Measurements from ENCODE around the gene HDAC4. TPM values are rescaled to one million over a fixed set of nuclear protein-coding genes. Genes with fewer than 3 reads are reported as not detected.

The HDAC4 gene
- total and polyA plus RNA-seq, 2 of the 8 experiments (the other 6 are each of a cell fraction or from before 2014, with no cell fraction given): 15.4 to 31.5 TPM

GRCh38 chr2:239412905-239413603, 12.2 kb upstream of the HDAC4 start:
- POLR2A ChIA-PET (ENCODE audit: partially characterized antibody): no interaction called here
- no peaks in the 10 kb centered on the region for H3K4me1 ChIP-seq (replicated peaks in 1 of 4; ENCODE audit: control insufficient read depth in 3 of 4, insufficient read depth in 4 of 4, low read length in 3 of 4)
- TF ChIP-seq ATF2 (IDR thresholded peaks at IDR 0.05; ENCODE audit: low read length): no peak
- no peak for TF ChIP-seq POU5F1 (IDR thresholded peaks at IDR 0.05; ENCODE audit: low read depth, low read length)
- no peak for TF ChIP-seq FOSL1 (IDR thresholded peaks at IDR 0.05; ENCODE audit: insufficient read depth, low read depth, low read length)
- TF ChIP-seq YY1 (IDR thresholded peaks at IDR 0.05; ENCODE audit: low read depth, low read length): no peak
- TF ChIP-seq SIN3A (conservative IDR thresholded peaks at IDR 0.05 in 1 of 2, IDR thresholded peaks at IDR 0.05 in 1 of 2; ENCODE audit: low read depth in 1 of 2, low read length in 2 of 2): no peak
- no peak for TF ChIP-seq RFX5 (IDR thresholded peaks at IDR 0.05; ENCODE audit: borderline replicate concordance, low read depth, low read length)

More at GRCh38 chr2:239412905-239413603, 12.2 kb upstream of the HDAC4 start:
- no peak overlapping the region for H2AFZ ChIP-seq (ENCODE audit: low read length)
- H3K56ac ChIP-seq (replicated peaks; ENCODE audit: insufficient read length, low read depth, low read length): no peak overlapping the region
- peaks cover 0 to 3% of the 10 kb centered on the region in 2 experiments; a peak in 1 of 4 replicates for H3K9me3 ChIP-seq (ENCODE audit: insufficient read depth in 2 of 2, low read depth in 1 of 2, low read length in 1 of 2)
- H4K20me1 ChIP-seq (replicated peaks in 1 of 2; ENCODE audit: control insufficient read depth in 1 of 2, insufficient read depth in 2 of 2, low read length in 2 of 2): no peaks in the 10 kb centered on the region
- H3K36me3 ChIP-seq (ENCODE audit: control insufficient read depth in 2 of 4, insufficient read depth in 4 of 4, low read length in 3 of 4): no peaks in the 10 kb centered on the region
- no peak overlapping the region for H3K4me3 ChIP-seq (ENCODE audit: extremely low read depth in 1 of 4, insufficient read depth in 2 of 4, low read depth in 3 of 4, low read length in 4 of 4)
- H3K4ac ChIP-seq (replicated peaks; ENCODE audit: insufficient read length, low read depth, low read length): no peak overlapping the region
- no peak overlapping the region for H4K5ac ChIP-seq (ENCODE audit: insufficient read length, low read depth, low read length)
- H3K27me3 ChIP-seq (replicated peaks in 1 of 4; ENCODE audit: control insufficient read depth in 3 of 4, extremely low read depth in 1 of 4, insufficient read depth in 3 of 4, low read length in 3 of 4): no peaks in the 10 kb centered on the region
- H3K9ac ChIP-seq (replicated peaks in 1 of 4; ENCODE audit: extremely low read depth in 1 of 4, low read depth in 3 of 4, low read length in 3 of 4): no peak overlapping the region
- no peak overlapping the region for H3K18ac ChIP-seq (ENCODE audit: extremely low read depth, low read length)
- no peak overlapping the region for H3K23ac ChIP-seq (ENCODE audit: insufficient read length)
- H4K8ac ChIP-seq (ENCODE audit: extremely low read depth, insufficient read depth, low read length): no peak overlapping the region
- H3K23me2 ChIP-seq (ENCODE audit: low read depth, low read length): no peaks in the 10 kb centered on the region
- DNase-seq (ENCODE audit: low read depth in 1 of 2, low spot score in 2 of 2) (no peak), FAIRE-seq (no peak)
- no peak overlapping the region for H4K91ac ChIP-seq (replicated peaks; ENCODE audit: insufficient read length, low read length)
- no peak overlapping the region for H2BK5ac ChIP-seq (ENCODE audit: low read depth, low read length)
- H2AK5ac ChIP-seq (ENCODE audit: low read depth, low read length): no peak overlapping the region
- no peak overlapping the region for H3K14ac ChIP-seq (ENCODE audit: insufficient read length)
- 94% methylated on average over 11 of the region's 11 CpGs; no CpG with 5 or more reads in 1 of the 2 experiments for WGBS, 2 experiments (ENCODE audit: extremely low coverage in 1 of 2, insufficient coverage in 1 of 2, insufficient read length in 1 of 2, insufficient replicate concordance in 2 of 2, low coverage in 1 of 2, low lambda C conversion rate in 2 of 2, missing lambda C conversion rate in 1 of 2)
- H2BK12ac ChIP-seq (ENCODE audit: low read depth, low read length): no peak overlapping the region
- no peak overlapping the region for H3K4me2 ChIP-seq (ENCODE audit: insufficient read depth in 1 of 2, low read depth in 2 of 2, low read length in 2 of 2)
- no peak overlapping the region for H2BK15ac ChIP-seq (ENCODE audit: low read length)
- H2BK20ac ChIP-seq (ENCODE audit: low read length): no peak overlapping the region
- no peaks in the 10 kb centered on the region for H3K79me2 ChIP-seq (ENCODE audit: control insufficient read depth in 1 of 2, insufficient read depth in 2 of 2, low read length in 2 of 2)
- no peak overlapping the region for H2BK120ac ChIP-seq (replicated peaks; ENCODE audit: low read depth, low read length)
- no peak overlapping the region for H3K27ac ChIP-seq (ENCODE audit: low read depth, low read length)
- CTCF ChIA-PET (ENCODE audit: partially characterized antibody): interaction anchor here (1.0 kb wide), 1 partner anchor 21 kb away, joined by 4 read pairs; no protein-coding TSS in a partner anchor
- no peaks in the 10 kb centered on the region for H3K79me1 ChIP-seq (ENCODE audit: low read depth, low read length)

Measured in H1 (cell line).